NB4 (cell line): ENCODE results near the gene GNB1L.
A peak's percentile ranks its signal among the peaks of the same experiment; 100 is the strongest.

Experiments used
- DNase-seq: peaks from one replicate; pipeline ENCODE4 v3.0.0; 2010; ENCODE audit warnings: low read depth
- H3K4me3 ChIP-seq: one replicate; pipeline ENCODE4 v1.5.1; 2011; ENCODE audit warnings: mild to moderate bottlenecking, low read depth, low read length, moderate library complexity
- MYC ChIP-seq: IDR thresholded peaks from 2 replicates; pipeline ENCODE4 v1.6.1; 2011; ENCODE audit warnings: low read depth, low read length
- POLR2A ChIP-seq: IDR thresholded peaks from 2 replicates; pipeline ENCODE4 v1.6.1; 2011; ENCODE audit warnings: mild to moderate bottlenecking; ENCODE audit not compliant: insufficient read length; ENCODE audit errors: extremely low read depth
- TF ChIP-seq, protein P1 (sequence below): IDR thresholded peaks from 2 replicates; pipeline ENCODE4 v1.6.1; 2011; ENCODE audit warnings: low read depth, low read length
- TF ChIP-seq, protein P2 (sequence below): IDR thresholded peaks from one replicate; pipeline ENCODE4 v1.5.1; 2012; ENCODE audit warnings: low read depth, low read length

Gene GNB1L

DNA sequence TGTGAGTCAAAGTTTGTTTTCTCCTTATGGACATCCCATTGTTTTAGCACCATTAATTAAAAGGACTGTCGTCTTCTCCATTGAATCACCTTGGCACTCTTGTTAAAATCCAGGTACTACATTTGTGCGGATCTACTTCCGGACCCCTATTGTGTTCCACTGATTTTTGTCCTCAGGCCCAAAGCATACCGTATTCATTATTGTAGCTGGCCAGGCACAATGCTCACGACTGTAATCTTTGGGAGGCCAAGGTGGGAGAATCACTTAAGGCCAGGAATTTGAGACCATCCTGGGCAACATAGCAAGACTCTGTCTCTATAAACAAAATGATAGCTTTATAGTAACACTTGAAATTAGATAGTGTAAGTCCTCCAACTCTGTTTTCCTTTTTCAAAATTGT, 8.9 kb upstream of the GNB1L start:
- TF ChIP-seq, protein P1, sequence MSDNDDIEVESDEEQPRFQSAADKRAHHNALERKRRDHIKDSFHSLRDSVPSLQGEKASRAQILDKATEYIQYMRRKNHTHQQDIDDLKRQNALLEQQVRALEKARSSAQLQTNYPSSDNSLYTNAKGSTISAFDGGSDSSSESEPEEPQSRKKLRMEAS = no peak
- TF ChIP-seq POLR2A = no peak
- TF ChIP-seq, protein P2, sequence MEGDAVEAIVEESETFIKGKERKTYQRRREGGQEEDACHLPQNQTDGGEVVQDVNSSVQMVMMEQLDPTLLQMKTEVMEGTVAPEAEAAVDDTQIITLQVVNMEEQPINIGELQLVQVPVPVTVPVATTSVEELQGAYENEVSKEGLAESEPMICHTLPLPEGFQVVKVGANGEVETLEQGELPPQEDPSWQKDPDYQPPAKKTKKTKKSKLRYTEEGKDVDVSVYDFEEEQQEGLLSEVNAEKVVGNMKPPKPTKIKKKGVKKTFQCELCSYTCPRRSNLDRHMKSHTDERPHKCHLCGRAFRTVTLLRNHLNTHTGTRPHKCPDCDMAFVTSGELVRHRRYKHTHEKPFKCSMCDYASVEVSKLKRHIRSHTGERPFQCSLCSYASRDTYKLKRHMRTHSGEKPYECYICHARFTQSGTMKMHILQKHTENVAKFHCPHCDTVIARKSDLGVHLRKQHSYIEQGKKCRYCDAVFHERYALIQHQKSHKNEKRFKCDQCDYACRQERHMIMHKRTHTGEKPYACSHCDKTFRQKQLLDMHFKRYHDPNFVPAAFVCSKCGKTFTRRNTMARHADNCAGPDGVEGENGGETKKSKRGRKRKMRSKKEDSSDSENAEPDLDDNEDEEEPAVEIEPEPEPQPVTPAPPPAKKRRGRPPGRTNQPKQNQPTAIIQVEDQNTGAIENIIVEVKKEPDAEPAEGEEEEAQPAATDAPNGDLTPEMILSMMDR = no peak
- no peak for TF ChIP-seq MYC

DNA sequence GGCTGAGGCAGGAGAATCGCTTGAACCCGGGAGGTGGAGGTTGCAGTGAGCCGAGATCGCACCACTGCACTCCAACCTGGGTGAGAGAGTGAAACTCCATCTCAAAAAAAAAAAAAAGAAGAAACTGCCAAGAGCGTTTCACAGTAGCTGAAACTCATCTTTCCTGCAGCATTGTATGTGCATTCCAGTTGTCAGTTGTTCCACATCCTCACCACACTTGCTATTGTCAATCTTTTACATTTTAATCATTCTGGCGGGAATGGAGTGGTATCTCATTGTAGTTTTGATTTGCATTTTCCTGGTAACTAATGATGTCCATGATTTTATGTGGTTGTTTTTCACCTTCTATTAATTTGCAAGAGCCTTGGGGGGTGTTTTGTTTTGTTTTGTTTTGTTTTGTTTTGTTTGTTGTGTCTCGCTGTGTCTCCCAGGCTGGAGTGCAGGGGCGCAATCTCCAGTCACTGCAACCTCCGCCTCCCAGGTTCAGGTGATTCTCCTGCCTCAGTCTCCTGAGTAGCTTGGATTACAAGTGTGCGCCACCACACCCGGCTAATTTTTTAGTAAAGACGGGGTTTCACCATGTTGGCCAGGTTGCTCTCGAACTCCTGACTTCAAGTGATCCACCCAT, 8.1 kb upstream of the GNB1L start:
- no peak overlapping the region for H3K4me3 ChIP-seq
- no peak for TF ChIP-seq MYC
- TF ChIP-seq, protein P2 = no peak
- TF ChIP-seq POLR2A = no peak
- TF ChIP-seq, protein P1 = no peak
- DNase-seq = no peak

More for the DNA sequence above, 8.9 kb upstream of the GNB1L start:
- no peak overlapping the region for H3K4me3 ChIP-seq
- DNase-seq = no peak

DNA sequence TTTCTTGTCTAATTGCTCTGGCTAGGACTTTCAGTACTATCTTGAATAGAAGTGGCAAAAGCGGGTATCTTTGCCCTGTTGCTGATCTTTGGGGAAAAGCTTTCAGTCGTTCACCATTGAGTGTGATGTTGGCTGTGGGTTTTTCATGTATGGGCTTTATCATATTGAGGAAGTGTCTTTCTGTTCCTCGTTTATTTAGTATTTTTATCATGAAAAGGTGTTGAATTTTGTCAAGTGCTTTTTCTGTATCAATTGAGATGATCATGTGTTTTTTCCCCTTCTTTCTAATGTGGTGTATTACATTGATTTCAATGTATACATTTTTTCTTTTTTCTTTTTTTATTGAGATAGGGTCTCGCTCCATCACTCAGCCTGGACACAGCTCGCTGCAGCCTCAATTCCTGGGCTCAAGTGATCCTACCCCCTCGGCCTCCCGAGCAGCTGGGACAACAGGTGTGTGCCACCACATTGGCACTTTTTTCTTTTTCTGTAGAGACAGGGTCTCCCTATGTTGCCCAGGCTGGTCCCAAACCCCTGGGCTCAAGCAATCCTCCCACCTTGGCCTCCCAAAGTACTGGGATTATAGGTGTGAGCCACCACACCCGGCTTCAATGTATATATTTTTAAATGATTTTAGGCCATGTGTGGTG, 5.3 kb upstream of the GNB1L start:
- no peak for TF ChIP-seq MYC
- TF ChIP-seq POLR2A = no peak
- TF ChIP-seq, protein P2 = no peak
- TF ChIP-seq, protein P1 = no peak
- DNase-seq = no peak
- no peak overlapping the region for H3K4me3 ChIP-seq

DNA sequence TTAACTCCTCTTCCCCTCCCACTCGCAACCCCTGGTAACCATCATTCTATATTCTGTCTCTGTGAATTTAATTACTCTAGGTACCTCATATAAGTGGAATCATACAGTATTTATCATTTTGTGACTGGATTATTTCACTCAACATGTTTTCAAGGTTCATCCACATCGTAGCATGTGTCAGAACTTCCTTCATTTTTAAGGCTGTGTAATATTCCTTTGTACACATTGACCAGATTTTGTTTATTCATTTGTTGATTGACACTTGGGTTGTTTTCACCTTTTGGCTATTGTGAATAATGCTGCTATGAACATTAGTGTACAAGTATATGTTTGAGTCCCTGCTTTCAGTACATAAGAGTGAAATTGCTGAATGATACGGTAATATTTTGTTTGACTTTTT, 2.7 kb upstream of the GNB1L start:
- H3K4me3 ChIP-seq = no peak overlapping the region
- DNase-seq = no peak
- TF ChIP-seq, protein P2 = no peak
- TF ChIP-seq, protein P1 = no peak
- TF ChIP-seq POLR2A = no peak
- no peak for TF ChIP-seq MYC

DNA sequence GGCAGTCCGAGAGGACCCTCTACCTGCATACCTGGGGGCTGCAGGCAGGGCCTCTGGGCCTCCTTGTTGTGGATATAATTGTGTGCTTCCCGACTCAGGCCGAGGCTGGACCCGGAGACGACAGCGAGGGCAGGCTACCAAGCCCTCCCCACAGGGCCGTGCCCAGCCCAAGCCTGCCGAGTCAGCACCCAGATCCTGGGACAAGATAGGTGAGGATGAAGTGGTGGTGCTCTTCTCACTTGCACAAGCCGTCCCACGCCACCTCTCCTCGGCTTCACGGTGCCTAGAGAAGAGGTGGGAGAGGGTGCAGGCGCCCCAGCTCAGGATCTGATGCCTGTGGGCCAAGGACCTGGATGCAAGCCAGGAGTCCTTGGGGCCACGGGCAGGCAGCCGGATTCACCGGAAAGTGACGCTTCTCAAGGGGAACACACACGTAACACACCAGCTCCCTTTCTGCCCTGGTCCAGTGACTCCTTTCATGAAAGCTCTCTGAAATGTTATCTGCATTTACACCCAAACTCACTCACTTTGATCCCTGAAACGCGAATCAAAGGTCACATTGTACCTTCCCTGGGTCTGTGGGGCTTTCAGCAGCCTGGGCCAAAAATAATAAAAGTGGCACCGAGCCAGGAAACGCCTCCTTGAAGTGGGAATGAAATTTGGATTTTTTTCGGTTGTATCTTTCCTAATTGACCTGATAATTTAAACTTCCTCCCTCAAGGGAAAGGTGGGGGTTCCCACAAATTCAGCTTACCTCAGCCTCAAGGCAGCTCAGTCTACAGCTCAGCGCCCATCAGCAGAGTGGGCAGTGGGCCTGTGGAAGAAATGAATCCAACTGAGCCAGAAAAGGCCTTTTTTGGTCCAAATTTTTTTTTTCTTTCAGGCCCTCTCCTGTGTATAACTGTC, 1.1 kb upstream of the GNB1L start:
- TF ChIP-seq, protein P1 = no peak
- TF ChIP-seq POLR2A = peak; percentile 30
- H3K4me3 ChIP-seq = peak overlapping the region; percentile 79
- peak; percentile 79 for DNase-seq
